IPS-11a (cell line): Measurements from ENCODE around the gene SEMA3G.

Experiments used
- H3K4me3 ChIP-seq: one replicate; pipeline ENCODE4 v1.5.1; 2013; ENCODE audit warnings: low read depth, low read length, control low read depth

SEMA3G gene

GRCh38 chr3:52454250-52454937, 9.5 kb upstream of the SEMA3G start:
- no peak overlapping the region for H3K4me3 ChIP-seq

GRCh38 chr3:52453496-52454249, 8.8 kb upstream of the SEMA3G start, which contains the start of gene TNNC1:
TSS of gene TNNC1 (minus strand) at chr3:52454041. CDS start at chr3:52454015, 26 bp downstream.
- H3K4me3 ChIP-seq: no peak within 1 kb of the TSS

GRCh38 chr3:52452570-52453221, 7.8 kb upstream of the SEMA3G start:
- no peak overlapping the region for H3K4me3 ChIP-seq

- no peak overlapping the region for H3K4me3 ChIP-seq
These were observed 7.2 kb upstream of the SEMA3G start for GRCh38 chr3:52452126-52452525.

- H3K4me3 ChIP-seq: no peak overlapping the region
These were observed 6.6 kb upstream of the SEMA3G start for GRCh38 chr3:52451237-52452083.

- no peak overlapping the region for H3K4me3 ChIP-seq
These were observed 5.8 kb upstream of the SEMA3G start for GRCh38 chr3:52450489-52451236.

- no peak overlapping the region for H3K4me3 ChIP-seq
These were observed 2.8 kb upstream of the SEMA3G start for GRCh38 chr3:52447512-52448355.

- H3K4me3 ChIP-seq: no peak overlapping the region
These were observed 2.0 kb upstream of the SEMA3G start for GRCh38 chr3:52446631-52447511.

- no peak overlapping the region for H3K4me3 ChIP-seq
These were observed 1.1 kb upstream of the SEMA3G start for GRCh38 chr3:52446042-52446441.

GRCh38 chr3:52443791-52444687, 864 bp downstream of the SEMA3G start:
- H3K4me3 ChIP-seq: no peak overlapping the region

- no peak overlapping the region for H3K4me3 ChIP-seq
These were observed 1.7 kb downstream of the SEMA3G start for GRCh38 chr3:52443268-52443610.

GRCh38 chr3:52442409-52443267, 2.3 kb downstream of the SEMA3G start:
- no peak overlapping the region for H3K4me3 ChIP-seq

- no peak overlapping the region for H3K4me3 ChIP-seq
These were observed 3.1 kb downstream of the SEMA3G start for GRCh38 chr3:52441772-52442332.

- H3K4me3 ChIP-seq: no peak overlapping the region
These were observed 3.7 kb downstream of the SEMA3G start for GRCh38 chr3:52441091-52441771.

GRCh38 chr3:52440671-52441070, 4.2 kb downstream of the SEMA3G start:
- no peak overlapping the region for H3K4me3 ChIP-seq

GRCh38 chr3:52440249-52440551, 4.7 kb downstream of the SEMA3G start:
- H3K4me3 ChIP-seq: no peak overlapping the region
